Right lung (tissue), 5 donors: ENCODE data around the gene POLL. TPM values are rescaled to one million over a fixed set of nuclear protein-coding genes. Genes with fewer than 3 reads are reported as not detected.
A peak's percentile ranks its signal among the peaks of the same experiment; 100 is the strongest.
"Not testable (repeated sequence)": the region's sequence is repeated elsewhere in the genome, so short reads cannot be mapped to it uniquely, and the experiment has no call there.

Experiments
- DNase-seq, 2 donors: peaks; one replicate each; pipeline ENCODE4 v3.0.0-alpha.2; 2013
- polyA plus RNA-seq, 5 donors: library from polyadenylated mRNA; unstranded; fragments of 120-200 nt; gene quantifications; one replicate each; pipeline versions ENCODE4 v1.2.1 to v1.2.3, GENCODE V29; 2013; ENCODE audit warnings: inconsistent platforms in 1 of 5, low replicate concordance in 1 of 5; ENCODE audit not compliant: insufficient read length in 5 of 5, insufficient read depth in 1 of 5

Gene POLL
- polyA plus RNA-seq, 5 donors = 31.4 to 37.4 (median 34.8) TPM

- DNase-seq = no peak
Measured at GRCh38 chr10:101612086-101612485, 24.0 kb upstream of the POLL start.

DNA sequence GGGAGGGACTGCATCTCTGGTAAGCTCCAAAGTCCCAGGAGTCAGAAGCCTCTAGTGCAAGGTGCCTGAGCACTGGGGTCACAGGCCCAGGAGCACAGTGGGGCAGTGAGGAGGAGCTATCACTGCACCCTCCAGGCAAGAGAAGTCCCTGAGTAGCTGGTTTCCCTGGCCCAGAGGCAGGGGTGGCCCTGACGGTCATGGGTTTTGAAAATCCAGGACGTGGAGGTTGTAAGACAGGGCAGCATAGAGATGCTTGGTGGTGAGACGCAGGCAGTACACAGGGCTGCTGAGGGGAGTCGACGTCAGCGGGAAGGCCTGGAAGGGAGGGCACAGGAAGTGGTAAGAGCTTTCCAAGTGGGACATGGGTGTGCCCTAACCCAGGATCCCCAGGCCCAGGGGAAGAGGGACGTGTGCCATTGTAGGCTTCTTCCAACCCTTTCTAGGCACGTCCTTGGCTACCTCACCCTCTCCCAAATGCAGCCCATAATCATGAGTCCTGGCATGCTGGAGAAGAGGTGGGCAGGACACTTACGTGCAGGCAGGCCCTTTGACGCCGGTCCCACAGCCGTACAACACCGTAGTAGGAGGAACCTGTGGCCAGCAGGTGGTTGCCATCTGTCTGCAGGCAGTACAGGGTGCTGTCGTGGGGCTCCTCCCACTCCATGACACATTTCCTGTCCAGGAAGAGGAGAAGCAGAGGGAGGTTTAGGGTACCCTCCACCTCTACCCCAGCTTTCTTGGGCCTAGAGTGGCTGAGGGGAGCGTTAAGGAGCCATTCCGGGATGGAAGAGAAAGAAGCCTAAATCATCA, 23.2 kb upstream of the POLL start:
- no peak for DNase-seq

DNA sequence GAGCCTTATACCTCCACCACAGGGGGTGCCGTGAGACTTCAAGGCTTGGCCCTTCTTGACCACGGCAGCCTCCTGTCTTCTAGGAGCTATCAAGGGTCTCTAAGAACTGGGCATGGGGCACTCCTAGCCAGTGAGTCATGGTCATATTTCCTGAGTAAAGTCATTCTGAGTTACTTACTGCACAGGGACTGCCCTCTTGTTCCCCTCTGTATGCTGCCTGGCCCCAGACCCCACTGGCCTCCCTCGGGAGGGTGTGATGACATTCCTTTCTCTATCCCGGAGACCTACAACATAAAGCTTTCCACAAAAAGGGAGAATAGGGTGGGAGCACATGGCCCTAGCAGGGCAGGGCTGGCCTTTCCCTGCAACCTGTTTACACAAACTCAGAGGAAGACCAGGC, 21.4 kb upstream of the POLL start:
- DNase-seq = no peak

DNA sequence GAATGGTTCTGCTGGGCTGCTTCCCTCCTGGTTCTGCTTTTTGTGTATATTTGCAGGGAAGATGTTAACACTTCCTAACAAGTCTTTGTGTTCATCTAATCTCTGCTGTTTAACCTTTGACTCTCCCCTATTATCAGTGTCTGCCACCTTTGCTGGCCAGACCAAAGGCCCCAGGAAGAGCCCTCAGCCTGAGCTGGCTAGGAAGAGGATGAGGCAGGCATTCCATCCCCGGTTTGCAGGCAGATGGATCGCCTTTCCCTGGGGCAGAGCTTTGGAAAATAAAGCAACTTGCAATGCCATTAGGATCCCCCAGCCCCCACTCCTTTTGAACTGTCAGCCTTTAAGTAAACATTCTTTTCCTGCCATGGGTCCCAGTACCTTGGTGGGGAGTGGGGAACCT, 19.1 kb upstream of the POLL start:
- no peak for DNase-seq

- peak; percentile 26 to 38 for DNase-seq
Measured at GRCh38 chr10:101602761-101603398, 14.8 kb upstream of the POLL start.

DNA sequence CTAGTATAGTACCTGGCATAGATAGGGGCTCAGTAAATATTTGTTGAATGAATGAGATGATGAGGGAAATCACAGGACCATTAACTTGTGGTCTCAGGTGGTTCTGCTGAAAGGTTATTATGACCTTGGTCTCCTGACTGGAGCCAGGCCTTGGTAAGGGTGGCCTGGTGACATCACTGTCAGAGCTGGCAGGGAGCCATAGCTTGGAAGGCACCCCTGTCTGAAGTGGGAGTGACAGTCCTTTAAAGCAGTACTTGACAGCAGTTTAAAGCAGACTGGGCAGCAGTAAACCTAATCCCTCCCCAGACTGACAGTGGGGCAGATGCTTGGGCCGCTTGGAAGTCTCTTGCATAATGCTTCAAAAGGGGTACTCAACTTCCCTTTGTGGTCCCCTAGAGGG, 13.5 kb upstream of the POLL start:
- no peak for DNase-seq

GRCh38 chr10:101597091-101597900, 9.2 kb upstream of the POLL start:
- DNase-seq = no peak

DNA sequence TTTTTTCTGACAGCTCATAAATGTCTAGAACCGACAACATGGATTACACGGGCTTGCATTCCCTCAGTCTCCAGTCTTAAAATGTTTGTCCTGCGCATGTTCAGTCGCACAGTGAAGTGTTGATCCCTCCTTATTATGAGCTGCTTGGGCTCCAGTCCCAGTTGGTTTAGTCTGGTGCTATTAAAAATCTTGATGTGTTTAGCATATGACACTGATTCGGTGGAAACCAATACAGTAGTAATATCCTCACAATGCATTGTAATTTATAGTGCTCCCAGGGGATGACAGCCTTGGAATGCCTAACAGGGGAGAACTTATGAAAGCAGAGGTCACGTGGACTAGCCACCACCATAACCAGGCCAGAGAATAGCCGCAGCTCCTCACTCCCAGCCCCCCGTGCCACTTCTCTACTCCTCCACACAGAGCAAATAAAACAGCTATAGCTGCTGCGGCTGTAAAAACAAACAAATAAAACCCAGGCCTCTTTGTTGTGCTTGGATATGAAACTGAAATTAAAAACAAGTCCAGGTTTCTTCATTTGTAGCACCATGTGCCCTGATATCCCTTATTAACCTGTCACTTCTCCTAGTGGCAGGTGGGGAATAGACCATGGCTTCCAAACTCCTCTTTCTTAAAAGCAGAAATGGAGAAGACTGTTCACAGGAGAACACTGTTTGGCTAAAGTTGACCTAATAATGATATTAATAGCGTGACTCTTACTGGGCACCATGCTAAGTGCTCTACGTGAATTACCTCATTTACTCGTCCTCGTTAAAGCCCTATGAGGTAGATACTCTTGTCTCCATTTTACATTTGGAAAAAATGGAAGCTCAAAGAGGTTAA, 7.8 kb upstream of the POLL start:
- DNase-seq = no peak

GRCh38 chr10:101593331-101593730, 5.3 kb upstream of the POLL start:
- not testable (repeated sequence) for DNase-seq

- no peak for DNase-seq
Measured at GRCh38 chr10:101588879-101589278, 822 bp upstream of the POLL start.

GRCh38 chr10:101585841-101586240, 2.2 kb downstream of the POLL start:
- no peak for DNase-seq

- DNase-seq = no peak
Measured at GRCh38 chr10:101580486-101581399, 7.3 kb downstream of the POLL start.

DNA sequence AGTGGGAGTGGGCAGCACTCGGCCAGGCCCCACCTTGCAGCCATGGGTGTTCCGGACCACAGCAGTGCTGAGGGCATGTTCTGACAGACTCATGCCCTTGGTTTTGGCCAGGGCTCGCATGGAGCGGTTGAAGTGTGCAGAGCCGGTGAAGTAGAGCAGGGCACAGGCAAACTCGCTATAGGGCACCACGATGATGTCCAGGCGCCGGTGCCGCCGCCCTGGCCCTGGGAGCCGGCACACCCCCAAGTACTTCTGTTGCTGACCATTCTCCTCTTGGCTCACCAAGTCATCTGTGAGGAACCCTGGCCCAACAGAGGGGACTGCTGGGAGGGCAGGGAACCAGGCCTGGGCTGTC, 8.6 kb downstream of the POLL start:
- DNase-seq = no peak

- DNase-seq = no peak
Measured at GRCh38 chr10:101578803-101579515, 9.1 kb downstream of the POLL start.

DNA sequence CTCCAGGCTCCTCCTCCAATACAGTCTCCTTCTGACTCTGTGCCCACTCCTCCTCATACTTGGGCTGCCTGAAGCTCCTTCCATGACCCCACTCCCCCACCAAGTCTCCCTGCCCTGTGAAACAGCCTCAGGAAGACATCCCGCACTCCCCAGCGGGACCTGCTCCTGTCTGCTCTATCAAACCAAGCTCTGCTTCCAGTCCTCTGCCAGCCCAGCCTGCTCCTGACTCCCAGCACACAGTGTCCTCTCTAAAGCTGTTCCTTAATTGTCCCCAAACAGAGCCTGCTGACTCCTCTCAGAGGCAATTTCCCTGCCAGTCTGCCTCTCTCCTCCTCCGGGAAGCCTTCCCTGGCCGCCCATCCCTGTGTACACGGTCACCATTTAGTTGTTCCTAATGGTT, 9.9 kb downstream of the POLL start:
- no peak for DNase-seq

DNA sequence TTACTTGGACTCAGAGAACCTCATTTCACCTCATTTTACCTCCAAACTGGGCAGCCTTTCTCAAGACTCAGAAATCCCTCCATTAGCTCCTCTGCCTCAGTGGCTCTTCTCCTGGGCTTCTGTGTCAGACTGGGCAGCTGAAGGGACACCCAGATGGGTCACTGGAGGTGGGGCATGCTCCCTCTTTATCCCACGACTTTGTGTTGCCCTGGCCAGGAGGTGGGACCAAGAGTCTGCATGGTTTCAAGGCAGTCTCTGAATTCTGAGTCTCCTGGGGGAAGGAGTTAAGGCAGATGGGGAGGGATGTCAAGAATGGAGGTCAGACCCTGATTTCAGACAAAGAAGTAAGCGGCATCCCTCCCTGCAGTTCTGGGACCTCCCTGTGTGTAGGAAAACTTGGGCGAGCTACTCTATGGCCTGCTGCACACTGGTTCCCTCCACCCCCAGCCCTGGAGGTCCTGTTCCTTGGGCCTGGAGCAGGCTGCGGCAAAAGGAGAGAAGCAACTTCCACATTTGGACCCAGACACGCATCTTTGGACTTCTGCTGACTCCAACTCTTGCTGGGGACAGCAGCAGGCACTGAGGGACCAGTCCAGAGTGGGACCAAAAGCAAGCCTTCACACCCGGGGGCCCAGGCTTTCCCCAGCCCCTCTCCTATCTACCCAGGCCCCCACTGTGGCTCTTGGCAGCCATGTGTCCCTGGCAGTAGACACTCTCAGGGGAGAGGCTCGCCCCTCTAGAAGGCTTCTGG, 10.8 kb downstream of the POLL start:
- DNase-seq = no peak

DNA sequence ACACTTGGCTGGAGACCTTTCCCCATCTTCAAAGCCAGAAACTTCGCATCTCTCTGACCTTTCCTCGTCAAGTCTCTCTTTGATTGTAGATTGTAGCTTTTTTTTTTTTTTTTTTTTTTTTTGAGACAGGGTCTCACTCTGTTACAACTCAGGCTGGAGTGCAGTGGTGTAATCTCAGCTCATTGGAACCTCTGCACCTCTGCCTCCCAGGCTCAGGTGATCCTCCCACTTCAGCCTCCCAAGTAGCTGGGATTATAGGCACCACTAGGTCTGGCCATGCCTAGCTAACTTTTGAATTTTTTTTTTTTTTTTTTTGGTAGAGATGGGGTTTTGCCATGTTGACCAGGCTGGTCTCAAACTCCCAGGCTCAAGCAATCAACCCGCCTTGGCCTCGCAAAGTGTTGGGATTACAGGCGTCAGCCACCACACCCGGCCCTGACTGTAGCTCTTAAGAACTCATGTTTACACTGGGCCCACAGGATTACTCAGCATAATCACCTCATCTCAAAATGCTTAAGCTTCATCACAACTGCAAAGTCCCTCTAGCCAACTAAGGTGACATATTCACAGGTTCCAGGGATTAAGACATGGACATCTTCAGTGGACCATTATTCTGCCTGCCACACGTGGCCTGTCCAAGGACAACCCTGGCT, 11.7 kb downstream of the POLL start:
- DNase-seq = no peak

DNA sequence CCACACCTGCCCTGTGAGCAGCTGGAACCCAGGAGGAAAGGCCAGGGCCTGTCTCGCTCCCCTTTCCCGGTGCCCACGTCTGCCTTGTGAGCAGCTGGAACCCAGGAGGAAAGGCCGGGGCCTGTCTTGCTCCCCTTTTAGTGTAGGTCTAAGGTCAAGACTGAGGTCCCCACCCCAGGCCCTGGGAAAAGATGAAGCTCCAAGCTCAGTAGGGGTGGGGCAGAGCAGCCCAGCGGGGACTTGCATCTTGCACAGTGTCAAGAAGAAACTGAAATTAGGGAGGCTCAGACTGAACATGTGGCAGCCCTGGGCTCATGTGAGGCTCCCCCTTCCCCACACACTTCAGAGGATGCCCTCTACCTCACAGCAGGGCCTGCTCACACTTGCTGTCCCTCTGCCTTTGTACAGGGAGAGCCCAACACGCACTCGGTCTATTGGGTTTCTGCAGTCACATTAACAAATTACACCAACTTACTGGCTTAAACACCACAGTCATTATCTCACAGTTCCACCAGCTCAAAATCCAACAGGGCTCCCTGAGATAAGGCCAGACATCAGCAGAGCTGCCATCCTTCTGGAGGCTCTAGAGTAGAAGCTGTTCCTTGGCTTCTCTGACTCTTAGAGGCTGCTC, 12.4 kb downstream of the POLL start:
- no peak for DNase-seq
